HepG2 (cell line): Measurements from ENCODE around the gene SLC39A3. TPM values are rescaled to one million over a fixed set of nuclear protein-coding genes. Genes with fewer than 3 reads are reported as not detected.

ENCODE experiments used
- ATAC-seq: fragments of 200-7000 bp; cut with Tn5 transposase; 3 replicates; pipeline ENCODE4 v1.9.1; 2020; ENCODE audit warnings: mild to moderate bottlenecking, moderate library complexity
- BruUV-seq: library from RNA; stranded (reverse); fragments of 400-500 nt; replicated peaks from 2 replicates; lab custom pipeline; 2021; lab: Mats Ljungman, UMichigan
- CTCF ChIA-PET: fragments of 300-600 bp; formaldehyde crosslinking; extraction: SDS; loops from one replicate; lab custom pipeline; 2021; ENCODE audit warnings: low total read pairs, inconsistent platforms, low intra/inter-chr PET ratio; lab: Yijun Ruan, JAX
- POLR2A ChIA-PET: fragments of 350-600 bp; sonication (Branson Sonifier 250); formaldehyde crosslinking; loops from one replicate; lab custom pipeline; 2020; ENCODE audit warnings: antibody characterized with exemption, inconsistent platforms; lab: Yijun Ruan, JAX
- DNase-seq: peaks from one replicate; pipeline ENCODE4 v3.0.0-alpha.2; 2015; ENCODE audit warnings: low spot score
- FAIRE-seq: peaks from 3 replicates; lab custom pipeline; 2011; peaks lifted over from hg19 to GRCh38; lab: Jason Lieb, UNC
- H2AFZ ChIP-seq: one replicate; pipeline ENCODE4 v1.6.1; 2011; ENCODE audit warnings: low read length, inconsistent platforms
- H3K27ac ChIP-seq: fragments of 300-600 bp; 3 replicates; pipeline ENCODE4 v1.8.0; 2011; ENCODE audit warnings: mixed run types, mild to moderate bottlenecking, mixed read lengths, low read length, inconsistent platforms; ENCODE audit not compliant: insufficient read depth; ENCODE audit errors: extremely low read length
- H3K27me3 ChIP-seq, 2 experiments: fragments of 200-600 bp in 1 of 2; 2 replicates in 1 of 2; 3 replicates in 1 of 2; pipeline versions ENCODE4 v1.6.0 to v1.8.0; 2011; ENCODE audit warnings: low read length in 2 of 2, mild to moderate bottlenecking in 2 of 2, moderate library complexity in 2 of 2, inconsistent platforms in 1 of 2; ENCODE audit not compliant: insufficient read depth in 2 of 2, control insufficient read depth in 1 of 2
- H3K36me3 ChIP-seq, 2 experiments: fragments of 200-600 bp in 1 of 2; replicated peaks in 1 of 2; 2 replicates in 1 of 2; 3 replicates in 1 of 2; pipeline versions ENCODE4 v1.5.1 to v1.8.0; 2011; ENCODE audit warnings: low read length in 2 of 2, inconsistent platforms in 1 of 2; ENCODE audit not compliant: insufficient read depth in 2 of 2, control insufficient read depth in 1 of 2
- H3K4me1 ChIP-seq: 2 replicates; pipeline ENCODE4 v1.5.1; 2012; ENCODE audit warnings: low read length, inconsistent platforms; ENCODE audit not compliant: insufficient read depth
- H3K4me2 ChIP-seq: 2 replicates; pipeline ENCODE4 v1.6.0; 2011; ENCODE audit warnings: low read depth, low read length, inconsistent platforms
- H3K4me3 ChIP-seq, 3 experiments: fragments of 200-600 bp in 1 of 3; sonication (generic), shearing (Covaris generic) in 1 of 3; replicated peaks in 1 of 3; 2 replicates each; pipeline ENCODE4 v1.5.1; 2011 to 2016; ENCODE audit warnings: low read length in 3 of 3, inconsistent platforms in 2 of 3, low read depth in 2 of 3, mild to moderate bottlenecking in 2 of 3, control low read depth in 1 of 3, mixed read lengths in 1 of 3; ENCODE audit not compliant: insufficient read depth in 1 of 3
- H3K79me2 ChIP-seq: one replicate; pipeline ENCODE4 v1.6.1; 2011; ENCODE audit warnings: low read length, inconsistent platforms; ENCODE audit not compliant: insufficient read depth
- H3K9ac ChIP-seq: 2 replicates; pipeline ENCODE4 v1.6.0; 2011; ENCODE audit warnings: mild to moderate bottlenecking, low read depth, low read length, inconsistent platforms; ENCODE audit not compliant: insufficient read depth
- H3K9me3 ChIP-seq: 2 replicates; pipeline ENCODE4 v1.5.1; 2012; ENCODE audit warnings: mild to moderate bottlenecking, low read length
- H4K20me1 ChIP-seq: 2 replicates; pipeline ENCODE4 v1.6.0; 2011; ENCODE audit warnings: inconsistent platforms, mild to moderate bottlenecking, low read length, moderate library complexity; ENCODE audit not compliant: insufficient read depth
- ARID2 ChIP-seq: sonication (generic); formaldehyde crosslinking; IDR thresholded peaks from 2 replicates; pipeline ENCODE4 v1.8.1; 2022; ENCODE audit warnings: mild to moderate bottlenecking, missing genetic modification reagents, borderline replicate concordance
- ATF7 ChIP-seq, 2 experiments: fragments of 450-650 bp in 1 of 2; sonication (generic) in 1 of 2; formaldehyde crosslinking in 1 of 2; IDR thresholded peaks; 2 replicates each; pipeline versions ENCODE4 v1.4.0 to v1.6.1; 2016 to 2020; ENCODE audit warnings: antibody characterized with exemption in 1 of 2, mild to moderate bottlenecking in 1 of 2, missing genetic modification reagents in 1 of 2
- HNF4G ChIP-seq, 2 experiments: sonication (generic) in 1 of 2; formaldehyde crosslinking in 1 of 2; IDR thresholded peaks; 2 replicates each; pipeline versions ENCODE4 v1.4.0 to v1.6.1; 2011 to 2020; ENCODE audit warnings: borderline replicate concordance in 2 of 2, low read depth in 2 of 2, mild to moderate bottlenecking in 2 of 2, low read length in 1 of 2, missing genetic modification reagents in 1 of 2, moderate library complexity in 1 of 2
- PPARG ChIP-seq: conservative IDR thresholded peaks from 2 replicates; pipeline ENCODE4 v1.6.1; 2016; ENCODE audit warnings: missing biosample characterization, missing genetic modification reagents
- TEAD3 ChIP-seq: optimal IDR thresholded peaks from 2 replicates; pipeline ENCODE3; 2016; ENCODE audit warnings: borderline replicate concordance
- ZBTB38 ChIP-seq: sonication (generic); formaldehyde crosslinking; IDR thresholded peaks from 2 replicates; pipeline ENCODE4 v1.5.1; 2020; ENCODE audit warnings: mild to moderate bottlenecking, missing genetic modification reagents
- ZFX ChIP-seq: sonication (generic); formaldehyde crosslinking; IDR thresholded peaks from 2 replicates; pipeline ENCODE4 v1.4.0; 2020; ENCODE audit warnings: mild to moderate bottlenecking, low read depth, missing genetic modification reagents, moderate library complexity
- ZNF800 ChIP-seq: sonication (generic); formaldehyde crosslinking; IDR thresholded peaks from 2 replicates; pipeline ENCODE4 v1.4.0; 2020; ENCODE audit warnings: missing genetic modification reagents
- ZNF850 ChIP-seq: sonication (generic); formaldehyde crosslinking; conservative IDR thresholded peaks from 2 replicates; pipeline ENCODE4 v1.9.0; 2021; ENCODE audit warnings: mild to moderate bottlenecking, missing genetic modification reagents
- WGBS: methylation state at CpG from one replicate; pipeline ENCODE4 v1.1.6; 2017; ENCODE audit warnings: low lambda C conversion rate; 5-methylcytosine and 5-hydroxymethylcytosine counted together
- in situ Hi-C: cut with HindIII; loops from 2 replicates; pipeline ENCODE4 v1.10.0; 2017; ENCODE audit warnings: low pct_unique_long_range_greater_than_20kb; ENCODE audit not compliant: extremely low pct_ligation_motif_present
- intact Hi-C: fragments of 100-400 bp; cut with micrococcal nuclease; formaldehyde crosslinking; loops from one replicate; pipeline ENCODE4 v1.10.0; 2022; ENCODE audit not compliant: unreplicated experiment
- polyA plus RNA-seq, 8 experiments: library from polyadenylated mRNA; depleted of rRNA in 3 of 8; stranded (reverse) in 7 of 8; unstranded in 1 of 8; fragments of >200 nt; fragmentation: Illumina TruSeq in 4 of 8; extraction: Trizol in 4 of 8; gene quantifications; 2 replicates each; pipeline versions ENCODE4 v1.2.1 to v1.2.3, GENCODE V29; 2011 to 2016; ENCODE audit warnings: low read depth in 4 of 8, missing spikeins in 1 of 8, mixed read lengths in 1 of 8; ENCODE audit not compliant: insufficient read depth in 1 of 8
- total RNA-seq, 5 experiments: library from RNA; depleted of rRNA; stranded (reverse); fragments of >200 nt; fragmentation: Illumina TruSeq; extraction: Trizol; gene quantifications; 2 replicates each; pipeline ENCODE4 v1.2.3, GENCODE V29; 2016; ENCODE audit warnings: low read depth in 1 of 5

Gene SLC39A3
- total and polyA plus RNA-seq, 2 of the 13 experiments (the other 11 are each of a cell fraction or from before 2014, with no cell fraction given), result 33.6 to 41.6 TPM

GRCh38 chr19:2771786-2772674 lies 32.2 kb upstream of the SLC39A3 start:
- no peak for DNase-seq
- Histone ChIP-seq H3K36me3 (peaks cover 12 to 24% of the 10 kb centered on the region in 2 experiments), H3K79me2 (peaks cover 70% of the 10 kb centered on the region), H3K9me3 (no peaks in the 10 kb centered on the region), H3K4me1 (peaks cover 24% of the 10 kb centered on the region), H3K27ac (no peak overlapping the region), H3K4me2 (no peak overlapping the region), H3K27me3 (no peaks in the 10 kb centered on the region), H4K20me1 (peaks cover 23% of the 10 kb centered on the region), H3K9ac (no peak overlapping the region), H2AFZ (no peak overlapping the region), H3K4me3 (no peak overlapping the region)
- no peak for TF ChIP-seq ARID2
- TF ChIP-seq ATF7 (IDR thresholded peaks at IDR 0.05), result peak; percentile 67
- no peak for TF ChIP-seq ATF7 (CRISPR knock-in tag; IDR thresholded peaks at IDR 0.05)
- TF ChIP-seq TEAD3 (CRISPR knock-in tag), result no peak
- no peak for TF ChIP-seq PPARG (CRISPR knock-in tag)
- TF ChIP-seq ZBTB38 (CRISPR knock-in tag), result no peak
- no peak for TF ChIP-seq ZFX (CRISPR knock-in tag)
- no peak for TF ChIP-seq ZNF850
- TF ChIP-seq ZNF800 (CRISPR knock-in tag), result no peak
- no peak for TF ChIP-seq HNF4G (IDR thresholded peaks at IDR 0.05; ENCODE audit: borderline replicate concordance, low read depth, low read length)
- TF ChIP-seq HNF4G (CRISPR knock-in tag; IDR thresholded peaks at IDR 0.05; ENCODE audit: borderline replicate concordance, low read depth), result no peak
- ChIA-PET POLR2A (no interaction called here), CTCF (no interaction called here)
- intact Hi-C loops, result no loop called here
- no peak for ATAC-seq
- FAIRE-seq, result no peak
- WGBS, result 96% methylated on average over 20 of the region's 29 CpGs
- in situ Hi-C loops, result no loop called here
- no TSS peak for BruUV-seq
